B cell (primary cell): ENCODE measurements around the gene KCNF1. TPM values are rescaled to one million over a fixed set of nuclear protein-coding genes. Genes with fewer than 3 reads are reported as not detected.

Experiments
- ATAC-seq: fragments of 200-7000 bp; cut with Tn5 transposase; one replicate; pipeline ENCODE4 v1.10.0; 2021; ENCODE audit warnings: low read depth, mild to moderate bottlenecking, moderate number of reproducible peaks, moderate library complexity
- CTCF ChIA-PET: fragments of 350-600 bp; sonication (Branson Sonifier 250); formaldehyde crosslinking; loops from one replicate; lab custom pipeline; 2021; ENCODE audit warnings: antibody characterized with exemption, inconsistent platforms; lab: Charles Lee
- POLR2A ChIA-PET: fragments of 350-600 bp; sonication (Branson Sonifier 250); formaldehyde crosslinking; loops from one replicate; lab custom pipeline; 2021; ENCODE audit warnings: antibody characterized with exemption; lab: Charles Lee
- DNase-seq: peaks from one replicate; pipeline ENCODE4 v3.0.0; 2013
- H2AFZ ChIP-seq: 2 replicates; pipeline ENCODE4 v1.6.1; 2012; ENCODE audit warnings: mild to moderate bottlenecking, low read depth, low read length; ENCODE audit not compliant: insufficient read depth, poor library complexity, severe bottlenecking
- H3K27ac ChIP-seq, 2 donors: 1 replicate in 1 of 2; 2 replicates in 1 of 2; pipeline ENCODE4 v1.5.1; 2012 to 2013; ENCODE audit warnings: low read length in 2 of 2, mild to moderate bottlenecking in 2 of 2, moderate library complexity in 1 of 2
- H3K27me3 ChIP-seq, 4 experiments: fragments of 200-600 bp in 1 of 4; sonication (generic) in 1 of 4; replicated peaks in 1 of 4; 1 replicate in 2 of 4; 2 replicates in 2 of 4; pipeline versions ENCODE4 v1.6.1 to v1.7.0; 2013 to 2016; ENCODE audit warnings: low read length in 3 of 4, mild to moderate bottlenecking in 2 of 4, mixed read lengths in 1 of 4, moderate library complexity in 1 of 4; ENCODE audit not compliant: insufficient read depth in 4 of 4, control insufficient read depth in 3 of 4; ENCODE audit errors: control extremely low read depth in 1 of 4
- H3K36me3 ChIP-seq, 2 experiments: replicated peaks in 1 of 2; 1 replicate in 1 of 2; 2 replicates in 1 of 2; pipeline versions ENCODE4 v1.6.1 to v1.7.1; 2013; ENCODE audit warnings: low read length in 1 of 2; ENCODE audit not compliant: insufficient read depth in 2 of 2, control insufficient read depth in 1 of 2; ENCODE audit errors: control extremely low read depth in 1 of 2, extremely low read depth in 1 of 2
- H3K4me1 ChIP-seq, 2 donors: fragments of 200-600 bp in 1 of 2; sonication (generic) in 1 of 2; 1 replicate in 1 of 2; 2 replicates in 1 of 2; pipeline versions ENCODE4 v1.5.1 to v1.6.1; 2013 to 2017; ENCODE audit warnings: low read length in 2 of 2; ENCODE audit not compliant: control insufficient read depth in 2 of 2, insufficient read depth in 2 of 2
- H3K4me2 ChIP-seq: replicated peaks from 2 replicates; pipeline ENCODE3; 2012; ENCODE audit warnings: mild to moderate bottlenecking, low read depth, low read length; ENCODE audit not compliant: poor library complexity, severe bottlenecking
- H3K4me3 ChIP-seq, 5 experiments: fragments of 200-600 bp in 1 of 5; sonication (generic) in 1 of 5; 1 replicate in 3 of 5; 2 replicates in 2 of 5; pipeline versions ENCODE4 v1.5.1 to v1.7.0; 2011 to 2016; ENCODE audit warnings: low read length in 4 of 5, mild to moderate bottlenecking in 4 of 5, low read depth in 2 of 5, control low read depth in 1 of 5, moderate library complexity in 1 of 5; ENCODE audit not compliant: insufficient read depth in 1 of 5; ENCODE audit errors: control extremely low read depth in 1 of 5, extremely low read depth in 1 of 5
- H3K79me2 ChIP-seq: fragments of 200-600 bp; sonication (generic); one replicate; pipeline ENCODE4 v1.6.0; 2016; ENCODE audit warnings: low read length; ENCODE audit not compliant: control insufficient read depth, insufficient read depth
- H3K9ac ChIP-seq: fragments of 200-600 bp; sonication (generic); 2 replicates; pipeline ENCODE4 v1.6.1; 2017; ENCODE audit warnings: mild to moderate bottlenecking, low read length, moderate library complexity
- H3K9me3 ChIP-seq, 3 donors: one replicate each; pipeline versions ENCODE4 v1.6.1 to v1.7.1; 2013; ENCODE audit warnings: low read length in 2 of 3; ENCODE audit not compliant: control insufficient read depth in 2 of 3, insufficient read depth in 1 of 3; ENCODE audit errors: control extremely low read depth in 1 of 3
- H4K20me1 ChIP-seq: 2 replicates; pipeline ENCODE4 v1.6.0; 2012; ENCODE audit warnings: mild to moderate bottlenecking, low read length; ENCODE audit not compliant: insufficient read depth, control insufficient read depth, poor library complexity, severe bottlenecking
- H3K27ac Mint-ChIP-seq: one replicate; pipeline ENCODE4 v1.8.0; 2021; ENCODE audit warnings: mixed read lengths
- H3K27me3 Mint-ChIP-seq: one replicate; pipeline ENCODE4 v1.8.0; 2021; ENCODE audit warnings: mixed read lengths
- H3K4me1 Mint-ChIP-seq: one replicate; pipeline ENCODE4 v1.8.0; 2021; ENCODE audit warnings: mixed read lengths
- H3K4me3 Mint-ChIP-seq: one replicate; pipeline ENCODE4 v1.8.0; 2021; ENCODE audit warnings: mixed read lengths
- H3K9me3 Mint-ChIP-seq: one replicate; pipeline ENCODE4 v1.8.0; 2022; ENCODE audit warnings: mixed read lengths; ENCODE audit not compliant: insufficient read depth
- EZH2 ChIP-seq: IDR thresholded peaks from 2 replicates; pipeline ENCODE4 v1.6.1; 2012; ENCODE audit warnings: borderline replicate concordance, low read depth, mild to moderate bottlenecking, moderate library complexity, low read length; ENCODE audit not compliant: insufficient read depth, poor library complexity, severe bottlenecking
- WGBS: methylation state at CpG from one replicate; pipeline ENCODE4 v1.1.5; 2013; ENCODE audit warnings: missing lambda C conversion rate; ENCODE audit not compliant: insufficient coverage; 5-methylcytosine and 5-hydroxymethylcytosine counted together
- intact Hi-C: fragments of 100-400 bp; cut with micrococcal nuclease; formaldehyde crosslinking; loops from one replicate; pipeline ENCODE4 v1.10.0; 2022
- polyA plus RNA-seq: library from polyadenylated mRNA; depleted of rRNA; stranded (reverse); fragments of >200 nt; gene quantifications from 2 replicates; pipeline ENCODE4 v1.2.3, GENCODE V29; 2012
- total RNA-seq, 2 donors: library from RNA; stranded (reverse); fragments of 120-200 nt in 1 of 2; gene quantifications; 1 replicate in 1 of 2; 2 replicates in 1 of 2; pipeline versions ENCODE4 v1.2.3 to v1.2.4, GENCODE V29; 2013 to 2022
- TF ChIP-seq, protein P1 (sequence below): fragments of 200-600 bp; IDR thresholded peaks from one replicate; pipeline ENCODE4 v1.8.0; 2022; ENCODE audit warnings: antibody characterized with exemption, mild to moderate bottlenecking

KCNF1 gene
- total and polyA plus RNA-seq, 2 donors (not counting 1 experiment from before 2014, with no cell fraction given): not detected

GRCh38 chr2:10904455-10904854 lies 7.3 kb upstream of the KCNF1 start:
- peaks cover 0 to 9% (median 1%) of the 10 kb centered on the region in 4 experiments for H3K27me3 ChIP-seq
- no peak overlapping the region for H2AFZ ChIP-seq
- H4K20me1 ChIP-seq: no peaks in the 10 kb centered on the region
- TF ChIP-seq, protein P1, sequence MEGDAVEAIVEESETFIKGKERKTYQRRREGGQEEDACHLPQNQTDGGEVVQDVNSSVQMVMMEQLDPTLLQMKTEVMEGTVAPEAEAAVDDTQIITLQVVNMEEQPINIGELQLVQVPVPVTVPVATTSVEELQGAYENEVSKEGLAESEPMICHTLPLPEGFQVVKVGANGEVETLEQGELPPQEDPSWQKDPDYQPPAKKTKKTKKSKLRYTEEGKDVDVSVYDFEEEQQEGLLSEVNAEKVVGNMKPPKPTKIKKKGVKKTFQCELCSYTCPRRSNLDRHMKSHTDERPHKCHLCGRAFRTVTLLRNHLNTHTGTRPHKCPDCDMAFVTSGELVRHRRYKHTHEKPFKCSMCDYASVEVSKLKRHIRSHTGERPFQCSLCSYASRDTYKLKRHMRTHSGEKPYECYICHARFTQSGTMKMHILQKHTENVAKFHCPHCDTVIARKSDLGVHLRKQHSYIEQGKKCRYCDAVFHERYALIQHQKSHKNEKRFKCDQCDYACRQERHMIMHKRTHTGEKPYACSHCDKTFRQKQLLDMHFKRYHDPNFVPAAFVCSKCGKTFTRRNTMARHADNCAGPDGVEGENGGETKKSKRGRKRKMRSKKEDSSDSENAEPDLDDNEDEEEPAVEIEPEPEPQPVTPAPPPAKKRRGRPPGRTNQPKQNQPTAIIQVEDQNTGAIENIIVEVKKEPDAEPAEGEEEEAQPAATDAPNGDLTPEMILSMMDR: no peak
- no peak for TF ChIP-seq EZH2
- H3K79me2 ChIP-seq: no peaks in the 10 kb centered on the region
- Mint-ChIP-seq H3K27ac (no peak overlapping the region), H3K4me1 (no peaks in the 10 kb centered on the region), H3K4me3 (no peak overlapping the region), H3K27me3 (peaks cover 19% of the 10 kb centered on the region), H3K9me3 (no peaks in the 10 kb centered on the region)
- H3K27ac ChIP-seq: no peak overlapping the region
- ATAC-seq (no peak), DNase-seq (no peak)
- H3K4me2 ChIP-seq: no peak overlapping the region
- no peak overlapping the region for H3K4me3 ChIP-seq
- H3K4me1 ChIP-seq: no peaks in the 10 kb centered on the region
- CTCF ChIA-PET: no interaction called here
- H3K9ac ChIP-seq: no peak overlapping the region
- POLR2A ChIA-PET: no interaction called here
- intact Hi-C loops: no loop called here
- peaks cover 0 to 18% (median 0%) of the 10 kb centered on the region in 3 donors for H3K9me3 ChIP-seq
- H3K36me3 ChIP-seq: no peaks in the 10 kb centered on the region
- WGBS: 97% methylated on average over 4 of the region's 6 CpGs

DNA sequence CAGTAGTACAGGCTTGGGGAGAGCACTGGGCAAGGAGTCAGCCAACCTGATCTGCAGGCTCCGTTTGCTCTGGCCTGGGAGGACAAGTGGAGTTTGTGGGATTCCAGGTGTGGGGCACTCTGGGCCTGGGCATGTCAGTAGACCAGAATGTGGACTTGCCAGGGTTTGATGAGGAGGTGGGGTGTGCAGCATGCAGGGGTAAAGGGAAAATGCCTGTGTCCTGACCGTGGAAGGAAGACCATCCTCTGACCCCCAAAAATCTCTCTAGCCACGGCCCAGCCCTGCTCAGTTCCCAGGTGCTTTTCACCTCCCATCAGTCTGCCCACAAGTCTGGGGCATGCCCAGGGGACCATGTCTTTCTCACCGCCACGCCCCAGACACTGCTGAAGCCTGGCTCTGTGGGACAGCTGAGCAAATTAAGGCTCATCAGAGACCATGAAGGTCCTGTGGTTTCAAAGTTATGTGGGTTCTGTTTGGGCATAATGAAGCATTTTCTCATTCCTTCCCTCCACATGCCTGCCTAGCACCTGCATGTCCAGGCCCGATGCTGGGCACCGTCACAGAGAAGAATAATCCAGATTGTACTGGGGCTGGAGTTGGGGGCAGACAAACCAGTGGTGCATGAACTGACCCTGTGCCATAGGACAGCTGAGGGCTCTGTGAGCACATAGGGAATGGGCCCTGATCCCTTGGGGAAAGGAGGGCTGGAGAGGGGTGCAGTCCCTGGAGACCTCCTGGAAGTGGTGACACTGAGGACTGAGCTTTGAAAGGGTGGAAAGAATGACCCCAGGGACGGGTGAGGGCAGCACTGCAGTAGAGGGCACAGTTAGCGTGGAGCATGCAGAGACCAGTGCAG lies 6.5 kb upstream of the KCNF1 start:
- TF ChIP-seq, protein P1: no peak
- no peak for TF ChIP-seq EZH2
- Histone ChIP-seq H3K9me3 (peaks cover 0 to 18% (median 0%) of the 10 kb centered on the region in 3 donors), H3K27ac (no peak overlapping the region), H2AFZ (no peak overlapping the region), H4K20me1 (no peaks in the 10 kb centered on the region), H3K36me3 (no peaks in the 10 kb centered on the region), H3K9ac (no peak overlapping the region), H3K79me2 (no peaks in the 10 kb centered on the region), H3K4me1 (no peaks in the 10 kb centered on the region), H3K4me3 (no peak overlapping the region), H3K27me3 (peaks cover 0 to 12% (median 2%) of the 10 kb centered on the region in 4 experiments), H3K4me2 (no peak overlapping the region)
- DNase-seq (no peak), ATAC-seq (no peak)
- ChIA-PET POLR2A (no interaction called here), CTCF (no interaction called here)
- H3K4me1 Mint-ChIP-seq: no peaks in the 10 kb centered on the region
- intact Hi-C loops: no loop called here
- H3K27me3 Mint-ChIP-seq: peaks cover 25% of the 10 kb centered on the region
- H3K27ac Mint-ChIP-seq: no peak overlapping the region
- H3K4me3 Mint-ChIP-seq: no peak overlapping the region
- 85% methylated on average over 9 of the region's 9 CpGs for WGBS
- H3K9me3 Mint-ChIP-seq: no peaks in the 10 kb centered on the region
